ENCODE results near the gene IRX6.

The IRX6 gene

GRCh38 chr16:55322327-55322726, 1.7 kb upstream of the IRX6 start:
- DNase-seq (ENCODE audit: low spot score) = no peak
- FAIRE-seq = no peak

- FAIRE-seq (no peak), DNase-seq (ENCODE audit: low spot score) (no peak)
These were observed 479 bp downstream of the IRX6 start for GRCh38 chr16:55324285-55325079.

- no peak for FAIRE-seq
- no peak for DNase-seq (ENCODE audit: low spot score)
These were observed 1.1 kb downstream of the IRX6 start for GRCh38 chr16:55325080-55325447.

GRCh38 chr16:55325458-55326109, 1.6 kb downstream of the IRX6 start:
- FAIRE-seq = no peak
- no peak for DNase-seq (ENCODE audit: low spot score)

- no peak for FAIRE-seq
- DNase-seq (ENCODE audit: low spot score) = no peak
These were observed 2.5 kb downstream of the IRX6 start for GRCh38 chr16:55326261-55327092.

- no peak for FAIRE-seq
- DNase-seq (ENCODE audit: low spot score) = no peak
These were observed 4.9 kb downstream of the IRX6 start for GRCh38 chr16:55328611-55329569.

- FAIRE-seq (no peak), DNase-seq (ENCODE audit: low spot score) (no peak)
These were observed 5.9 kb downstream of the IRX6 start for GRCh38 chr16:55329791-55330428.

GRCh38 chr16:55330781-55331647, 7.0 kb downstream of the IRX6 start:
- FAIRE-seq = no peak

GRCh38 chr16:55331648-55332185, 7.7 kb downstream of the IRX6 start:
- no peak for FAIRE-seq

More at GRCh38 chr16:55330781-55331647, 7.0 kb downstream of the IRX6 start:
- no peak for DNase-seq (ENCODE audit: low spot score)

GRCh38 chr16:55333684-55334083, 9.7 kb downstream of the IRX6 start:
- no peak for FAIRE-seq

More at GRCh38 chr16:55331648-55332185, 7.7 kb downstream of the IRX6 start:
- DNase-seq (ENCODE audit: low spot score) = no peak

GRCh38 chr16:55338646-55339045, 14.6 kb downstream of the IRX6 start:
- DNase-seq (ENCODE audit: low spot score) (no peak), FAIRE-seq (no peak)

More at GRCh38 chr16:55333684-55334083, 9.7 kb downstream of the IRX6 start:
- DNase-seq (ENCODE audit: low spot score) = no peak

- DNase-seq (ENCODE audit: low spot score) = no peak
- no peak for FAIRE-seq
These were observed 16.4 kb downstream of the IRX6 start for GRCh38 chr16:55340445-55340844.

GRCh38 chr16:55341681-55342080, 17.7 kb downstream of the IRX6 start:
- no peak for DNase-seq (ENCODE audit: low spot score)
- FAIRE-seq = no peak

- no peak for FAIRE-seq
- no peak for DNase-seq (ENCODE audit: low spot score)
These were observed 22.5 kb downstream of the IRX6 start for GRCh38 chr16:55346475-55346874.

GRCh38 chr16:55349867-55350266, 25.9 kb downstream of the IRX6 start:
- no peak for DNase-seq (ENCODE audit: low spot score)
- FAIRE-seq = no peak

GRCh38 chr16:55350984-55351383, 27.0 kb downstream of the IRX6 start:
- no peak for DNase-seq (ENCODE audit: low spot score)

GRCh38 chr16:55351936-55352335, 27.9 kb downstream of the IRX6 start:
- no peak for FAIRE-seq
- DNase-seq (ENCODE audit: low spot score) = no peak

More at GRCh38 chr16:55350984-55351383, 27.0 kb downstream of the IRX6 start:
- no peak for FAIRE-seq

GRCh38 chr16:55357241-55357640, 33.2 kb downstream of the IRX6 start:
- DNase-seq (ENCODE audit: low spot score) (no peak), FAIRE-seq (no peak)

GRCh38 chr16:55359946-55360345, 35.9 kb downstream of the IRX6 start:
- no peak for FAIRE-seq
- no peak for DNase-seq (ENCODE audit: low spot score)
